Right kidney (tissue), 9 donors: ENCODE measurements around the gene SFXN5.
"Not testable (repeated sequence)": the region's sequence is repeated elsewhere in the genome, so short reads cannot be mapped to it uniquely, and the experiment has no call there.

Source experiments
- DNase-seq: peaks from one replicate; pipeline ENCODE4 v3.0.0-alpha.2; 2016
- long read RNA-seq, 8 donors: transcript quantifications; one replicate each; lab custom pipeline, GENCODE V29; 2026

SFXN5 gene, protein sequence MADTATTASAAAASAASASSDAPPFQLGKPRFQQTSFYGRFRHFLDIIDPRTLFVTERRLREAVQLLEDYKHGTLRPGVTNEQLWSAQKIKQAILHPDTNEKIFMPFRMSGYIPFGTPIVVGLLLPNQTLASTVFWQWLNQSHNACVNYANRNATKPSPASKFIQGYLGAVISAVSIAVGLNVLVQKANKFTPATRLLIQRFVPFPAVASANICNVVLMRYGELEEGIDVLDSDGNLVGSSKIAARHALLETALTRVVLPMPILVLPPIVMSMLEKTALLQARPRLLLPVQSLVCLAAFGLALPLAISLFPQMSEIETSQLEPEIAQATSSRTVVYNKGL
- long read RNA-seq, donor 1, partial matches to known transcripts: 5 of 5 reads
- long read RNA-seq, donor 1, other reads (novel, unspliced or antisense): 0 of 5 reads
- long read RNA-seq, donor 2: 0 reads
- long read RNA-seq, donor 3, full-length matches to known transcripts: 1 of 1 reads
- long read RNA-seq, donor 3, partial matches to known transcripts: 0 of 1 reads
- long read RNA-seq, donor 3, other reads (novel, unspliced or antisense): 0 of 1 reads
- long read RNA-seq, donor 4, full-length matches to known transcripts: 3 of 3 reads
- long read RNA-seq, donor 4, partial matches to known transcripts: 0 of 3 reads
- long read RNA-seq, donor 4, other reads (novel, unspliced or antisense): 0 of 3 reads
- long read RNA-seq, donor 5: 0 reads
- long read RNA-seq, donor 6, full-length matches to known transcripts: 1 of 1 reads
- long read RNA-seq, donor 6, partial matches to known transcripts: 0 of 1 reads
- long read RNA-seq, donor 6, other reads (novel, unspliced or antisense): 0 of 1 reads
- long read RNA-seq, donor 7, full-length matches to known transcripts: 1 of 1 reads
- long read RNA-seq, donor 7, partial matches to known transcripts: 0 of 1 reads
- long read RNA-seq, donor 7, other reads (novel, unspliced or antisense): 0 of 1 reads
- long read RNA-seq, donor 8, full-length matches to known transcripts: 2 of 2 reads
- long read RNA-seq, donor 8, partial matches to known transcripts: 0 of 2 reads
- long read RNA-seq, donor 8, other reads (novel, unspliced or antisense): 0 of 2 reads

DNA sequence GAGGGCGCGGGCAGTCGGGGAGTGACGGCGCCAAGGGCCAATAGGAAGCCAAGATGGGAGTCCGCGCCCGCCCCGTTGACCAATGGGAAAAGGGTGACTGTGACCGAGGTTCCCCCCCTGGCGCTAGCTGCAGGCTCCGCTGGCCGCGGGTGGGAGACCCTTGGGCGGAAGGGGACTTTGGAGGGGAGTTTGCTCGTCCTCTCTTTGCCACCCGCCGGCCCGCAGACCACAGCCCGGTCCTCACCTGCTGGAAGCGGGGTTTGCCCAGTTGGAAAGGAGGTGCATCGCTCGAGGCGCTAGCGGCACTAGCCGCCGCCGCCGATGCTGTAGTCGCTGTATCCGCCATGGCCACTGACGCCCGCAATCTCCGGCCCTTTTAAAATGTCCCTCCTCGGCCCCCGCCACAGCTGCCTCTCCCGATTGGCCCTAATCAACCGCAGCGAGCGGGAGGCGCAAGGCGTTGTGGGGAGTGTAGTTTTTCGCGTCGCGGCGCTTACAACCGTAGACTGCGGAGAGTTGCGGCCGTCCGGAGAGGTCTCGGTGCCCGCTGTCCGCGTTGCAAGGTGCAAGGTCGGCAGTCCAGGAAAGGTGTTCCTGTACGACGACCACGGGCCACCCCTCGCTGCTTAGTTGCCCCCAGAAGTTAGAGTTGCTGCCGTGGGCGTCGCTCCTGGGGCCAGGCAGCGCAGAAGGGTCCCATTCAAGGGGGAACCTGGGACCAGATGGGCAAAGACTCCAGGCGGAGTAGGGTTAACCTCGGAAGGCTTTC lies at the start of gene SFXN5:
TSS of gene SFXN5 (minus strand) at position 353 of the 769 bp plus-strand sequence. CDS start at position 346, 7 bp downstream.
- DNase-seq: peak; percentile 100

DNA sequence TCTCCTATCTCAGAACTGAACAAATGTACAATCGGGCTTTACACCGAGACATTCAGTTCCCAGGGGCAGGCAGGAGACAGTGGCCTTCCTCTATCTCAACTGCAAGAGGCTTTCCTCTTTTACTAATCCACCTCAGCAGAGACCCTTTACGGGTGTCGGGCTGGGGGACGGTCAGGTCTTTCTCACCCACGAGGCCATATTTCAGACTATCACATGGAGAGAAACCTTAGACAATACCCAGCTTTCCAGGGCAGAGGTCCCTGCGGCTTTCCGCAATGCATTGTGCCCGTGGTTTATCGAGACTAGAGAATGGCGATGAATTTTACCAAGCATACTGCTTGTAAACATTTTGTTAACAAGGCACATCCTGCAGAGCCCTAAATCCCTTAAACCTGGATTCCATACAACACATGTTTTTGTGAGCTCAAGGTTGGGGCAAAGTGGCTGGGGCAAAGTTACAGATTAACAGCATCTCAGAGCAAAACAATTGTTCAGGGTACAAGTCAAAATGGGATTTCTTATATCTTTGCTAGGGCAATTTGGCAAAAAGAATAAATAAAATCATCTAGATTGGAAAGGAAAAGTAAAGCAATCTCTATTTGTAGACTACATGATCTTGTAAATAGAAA lies 48.2 kb upstream of the SFXN5 start:
- DNase-seq: not testable (repeated sequence)

DNA sequence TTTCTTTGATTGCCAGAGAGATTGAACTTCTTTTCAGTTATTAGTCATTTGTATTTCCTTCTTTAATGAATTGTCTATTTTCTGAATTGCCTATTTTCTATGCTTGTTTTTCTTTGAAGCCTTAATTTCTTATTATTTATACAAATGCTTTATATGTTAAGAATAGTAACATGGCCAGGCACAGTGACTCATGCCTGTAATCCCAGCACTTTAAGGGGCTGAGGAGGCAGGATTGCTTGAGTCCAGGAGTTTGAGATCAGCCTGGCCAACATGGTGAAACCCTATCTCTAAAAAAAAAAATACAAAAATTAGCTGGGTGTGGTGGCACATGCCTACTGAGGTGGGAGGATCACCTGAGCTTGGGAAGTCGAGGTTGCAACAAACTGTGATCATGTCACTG lies 45.9 kb upstream of the SFXN5 start:
- DNase-seq: no peak

DNA sequence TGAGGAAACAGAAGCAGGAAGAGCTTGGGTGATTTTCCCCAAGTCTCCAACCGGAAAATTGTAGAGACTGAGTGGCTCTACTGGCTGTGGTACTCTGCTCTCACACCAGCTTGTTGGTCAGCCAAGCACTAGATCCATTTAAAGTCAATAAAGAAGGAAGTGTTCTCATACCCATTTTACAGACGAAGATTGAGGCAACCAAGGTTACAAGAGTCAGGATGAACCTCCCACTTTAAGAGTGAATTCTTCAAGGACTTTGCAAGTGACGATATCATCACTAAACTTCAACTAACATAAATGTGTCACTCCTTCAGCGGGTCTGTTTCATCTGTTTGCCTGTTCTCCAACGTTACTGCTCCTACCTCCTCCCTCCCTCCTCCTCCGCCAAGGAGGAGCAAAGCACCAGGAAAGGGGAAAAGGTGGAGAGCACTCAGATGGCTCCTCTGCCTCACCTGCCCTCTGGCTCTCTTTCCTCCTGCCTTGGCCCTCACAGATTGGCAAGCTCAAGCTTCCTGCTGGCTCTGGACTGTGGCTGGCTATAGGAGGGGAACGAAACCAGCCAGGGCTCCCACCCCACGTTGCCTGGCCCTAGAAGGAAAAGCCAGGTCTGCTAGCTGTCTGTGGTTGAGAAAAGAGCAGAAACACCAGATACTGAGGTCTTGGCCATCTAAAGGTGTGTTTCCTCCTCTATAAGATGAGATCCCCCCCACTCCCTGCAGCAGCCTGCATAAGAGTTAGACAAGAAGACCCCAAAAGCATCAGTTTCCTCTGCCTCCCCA lies 44.9 kb upstream of the SFXN5 start:
- DNase-seq: no peak

DNA sequence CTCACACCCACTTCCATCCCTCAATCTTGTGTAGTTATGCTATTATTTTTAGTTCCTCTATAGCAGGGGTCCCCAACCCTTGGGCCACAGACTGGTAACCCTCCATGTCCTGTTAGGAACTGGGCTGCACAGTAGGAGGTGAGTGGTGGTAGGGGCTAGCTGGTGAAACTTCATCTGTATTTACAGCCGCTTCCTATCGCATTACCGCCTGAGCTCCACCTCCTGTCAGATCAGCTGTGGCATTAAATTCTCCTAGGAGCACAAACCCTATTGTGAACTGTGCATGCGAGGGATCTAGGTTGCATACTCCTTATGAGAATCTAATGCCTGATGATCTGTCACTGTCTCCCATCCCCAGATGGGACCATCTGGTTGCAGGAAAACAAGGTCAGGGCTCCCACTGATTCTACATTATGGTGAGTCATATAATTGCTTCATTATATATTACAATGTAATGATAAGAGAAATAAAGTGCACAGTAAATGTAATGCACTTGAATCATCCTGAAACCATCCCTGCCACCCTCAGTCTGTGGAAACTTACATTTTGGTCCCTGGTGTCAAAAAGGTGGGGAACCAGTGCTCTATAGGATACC lies 42.9 kb upstream of the SFXN5 start:
- DNase-seq: no peak

DNA sequence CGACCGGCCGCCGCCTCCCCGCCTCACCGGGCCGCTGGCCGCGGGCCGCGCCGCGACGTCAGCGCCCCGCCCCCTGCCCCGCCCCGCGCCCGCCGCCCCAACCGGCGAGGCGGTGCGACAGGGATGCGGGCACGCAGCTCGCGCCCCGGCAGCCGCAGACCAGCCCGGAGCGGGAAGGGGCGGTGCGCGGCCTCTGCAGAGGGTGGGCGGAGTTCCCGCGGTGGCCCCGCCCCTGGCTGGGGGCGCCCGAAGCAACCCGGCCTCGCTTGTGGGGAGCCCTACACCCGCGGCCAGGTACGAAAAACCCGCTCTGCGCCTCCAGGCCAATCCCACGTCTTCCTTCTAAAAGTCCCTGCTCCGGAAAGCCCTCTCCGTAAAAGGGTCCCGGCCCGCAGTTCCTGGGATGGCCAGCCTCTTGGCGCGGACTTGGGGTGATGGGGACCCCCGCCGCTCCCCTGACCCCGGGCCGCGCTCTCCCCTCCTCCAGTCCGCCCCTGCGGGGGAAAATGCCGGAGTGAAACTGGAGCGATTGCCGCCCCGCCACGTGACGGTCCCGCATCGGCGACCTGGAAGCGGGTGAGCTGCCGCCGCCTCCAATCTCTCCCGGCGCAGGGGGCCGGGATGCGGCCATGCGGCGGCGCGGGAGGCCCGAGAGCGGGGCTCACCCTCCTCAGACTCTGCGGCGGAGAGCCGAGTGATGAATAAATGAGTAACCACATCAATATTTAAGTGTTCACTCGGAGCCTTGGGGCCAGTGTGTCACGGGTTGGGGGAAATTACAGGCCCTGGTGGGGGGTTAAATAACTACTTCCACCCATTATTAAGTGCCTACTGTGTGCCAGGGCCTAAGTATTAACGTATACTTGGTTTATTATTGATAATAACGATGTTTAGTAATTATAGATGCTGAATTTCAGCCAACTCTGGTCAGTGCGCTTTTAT lies 41.7 kb upstream of the SFXN5 start, which contains the start of gene RAB11FIP5:
TSS of gene RAB11FIP5 (minus strand) at position 36 of the 942 bp plus-strand sequence. CDS start 171 bp downstream, outside the sequence.
- peak; percentile 88 for DNase-seq

DNA sequence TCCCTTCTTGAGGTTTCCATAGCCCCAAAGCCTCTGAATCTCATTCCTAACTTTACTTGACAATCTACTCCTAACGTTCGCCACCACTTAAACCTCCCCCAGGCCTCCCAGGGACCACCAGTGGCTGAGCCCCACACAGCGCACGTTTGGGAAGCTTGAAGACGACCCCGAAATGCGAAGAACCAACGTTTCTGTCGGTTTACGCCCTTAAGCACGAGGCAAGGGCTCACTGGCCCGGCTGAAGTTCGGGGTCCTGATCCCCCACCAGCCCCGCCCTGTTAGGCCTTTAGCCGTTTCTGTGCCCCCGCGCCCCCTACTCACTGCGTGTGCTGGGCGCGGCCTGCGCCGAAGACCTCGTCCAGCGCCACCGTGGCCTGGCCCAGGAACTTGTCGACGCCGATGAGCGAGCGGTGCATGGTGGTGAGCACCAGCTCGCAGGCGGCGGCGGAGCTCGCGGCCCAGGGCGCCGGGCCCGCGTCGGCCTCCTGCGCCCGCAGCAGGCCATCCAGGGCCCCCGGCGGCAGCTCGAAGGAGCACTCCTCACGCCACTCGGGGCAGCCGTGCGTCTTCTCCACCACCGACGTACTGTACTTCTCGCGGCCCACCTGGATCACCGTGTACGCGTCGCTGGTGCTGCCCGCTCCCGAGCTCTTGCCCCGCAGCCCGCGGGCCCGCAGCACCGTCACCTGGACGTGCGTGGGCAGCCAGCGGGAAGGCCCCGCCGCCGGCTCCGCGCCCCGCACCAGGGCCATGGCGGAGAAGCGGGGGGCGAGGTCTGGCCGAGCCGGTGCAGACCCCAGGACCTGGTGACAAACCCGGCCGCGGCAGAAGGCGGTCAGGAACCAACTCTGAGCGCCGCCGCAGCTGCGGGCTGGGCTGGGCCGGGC lies 40.8 kb upstream of the SFXN5 start:
- DNase-seq: peak; percentile 86

DNA sequence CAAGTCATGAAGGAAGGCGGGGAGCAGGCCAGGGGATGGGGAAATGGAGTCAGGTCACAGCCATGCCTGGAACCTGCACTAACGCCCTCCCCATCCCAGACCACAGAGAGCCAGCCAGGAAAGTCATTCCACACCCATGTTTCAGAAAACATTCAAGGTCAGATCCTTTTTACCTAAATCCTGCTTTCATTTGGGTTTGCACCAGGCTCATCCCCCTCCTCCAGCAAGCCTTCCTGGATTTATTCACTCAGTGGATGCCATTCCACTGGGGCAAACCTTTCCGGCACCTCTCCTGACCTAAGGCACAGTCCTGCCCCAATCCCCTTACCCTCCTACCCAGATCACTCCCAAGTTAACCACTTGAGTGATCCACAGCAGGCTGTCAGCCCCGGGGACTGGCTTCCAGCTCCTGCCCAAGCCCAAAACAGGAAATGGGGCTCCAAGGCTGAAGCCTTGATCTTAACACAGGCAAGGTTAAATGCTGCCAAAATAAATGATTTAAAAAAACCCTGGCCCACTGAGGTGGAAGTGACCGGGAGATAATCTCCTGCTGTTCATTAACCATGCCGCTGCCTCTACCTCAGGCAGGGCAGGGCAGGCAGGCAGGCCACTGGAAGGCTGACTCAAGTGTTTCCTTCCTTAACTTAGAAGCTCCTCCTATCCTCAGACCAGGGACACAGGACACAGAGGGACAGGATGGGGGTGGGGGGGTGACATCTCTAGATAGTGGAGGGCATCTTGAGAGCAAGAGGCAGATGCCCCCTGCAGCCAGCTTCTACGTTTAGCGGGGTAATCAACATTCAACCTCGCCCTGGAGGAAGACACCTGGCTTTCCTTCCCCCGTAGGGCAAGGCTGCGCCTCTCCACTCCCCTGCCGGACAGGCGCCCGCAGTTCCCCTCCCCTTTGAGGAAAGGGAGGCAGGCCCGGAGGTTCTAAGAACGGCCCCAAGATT lies 39.8 kb upstream of the SFXN5 start:
- DNase-seq: peak; percentile 66

DNA sequence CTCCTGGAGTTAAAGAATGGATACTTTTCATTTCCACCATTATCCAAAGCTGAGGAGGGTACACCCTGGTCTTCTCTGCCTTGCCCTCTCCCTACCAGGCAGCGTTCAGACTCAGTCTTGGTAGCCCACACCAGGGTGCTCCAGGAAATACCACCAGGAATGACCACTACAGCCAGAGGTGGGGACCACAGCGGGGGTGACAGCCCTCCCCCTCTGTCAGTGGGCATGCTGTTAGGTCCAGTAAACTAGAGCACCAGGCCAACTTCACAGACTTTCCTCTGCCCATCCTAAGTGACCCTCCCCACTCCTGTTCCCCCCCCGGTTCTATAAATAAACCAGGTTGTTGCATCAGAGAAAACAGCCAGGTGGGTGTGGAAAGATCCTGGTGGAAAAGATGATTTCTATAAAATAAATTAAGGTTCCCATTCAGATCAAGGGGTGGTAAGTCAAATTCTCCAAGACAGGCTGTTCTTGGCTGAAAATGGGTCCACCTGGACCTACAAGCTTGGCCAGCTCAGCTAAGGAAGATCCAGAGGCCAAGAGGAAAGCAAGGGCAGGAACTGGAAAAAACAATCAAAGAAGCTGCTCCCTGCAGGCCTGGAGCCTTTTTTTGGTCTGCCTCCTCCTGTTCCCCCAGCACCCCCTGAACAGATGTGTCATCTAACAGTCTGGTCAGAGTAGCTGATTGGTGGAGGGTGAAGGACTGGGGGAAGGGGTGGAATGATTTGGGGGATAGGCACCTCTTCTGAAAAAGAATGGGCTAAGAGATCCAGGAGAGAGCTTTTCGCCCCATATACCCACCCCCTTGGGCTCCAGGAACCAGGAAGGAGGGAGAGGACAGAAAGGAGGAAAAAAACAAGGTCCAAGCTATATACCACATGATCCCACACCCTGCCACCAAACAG lies 38.9 kb upstream of the SFXN5 start:
- no peak for DNase-seq

DNA sequence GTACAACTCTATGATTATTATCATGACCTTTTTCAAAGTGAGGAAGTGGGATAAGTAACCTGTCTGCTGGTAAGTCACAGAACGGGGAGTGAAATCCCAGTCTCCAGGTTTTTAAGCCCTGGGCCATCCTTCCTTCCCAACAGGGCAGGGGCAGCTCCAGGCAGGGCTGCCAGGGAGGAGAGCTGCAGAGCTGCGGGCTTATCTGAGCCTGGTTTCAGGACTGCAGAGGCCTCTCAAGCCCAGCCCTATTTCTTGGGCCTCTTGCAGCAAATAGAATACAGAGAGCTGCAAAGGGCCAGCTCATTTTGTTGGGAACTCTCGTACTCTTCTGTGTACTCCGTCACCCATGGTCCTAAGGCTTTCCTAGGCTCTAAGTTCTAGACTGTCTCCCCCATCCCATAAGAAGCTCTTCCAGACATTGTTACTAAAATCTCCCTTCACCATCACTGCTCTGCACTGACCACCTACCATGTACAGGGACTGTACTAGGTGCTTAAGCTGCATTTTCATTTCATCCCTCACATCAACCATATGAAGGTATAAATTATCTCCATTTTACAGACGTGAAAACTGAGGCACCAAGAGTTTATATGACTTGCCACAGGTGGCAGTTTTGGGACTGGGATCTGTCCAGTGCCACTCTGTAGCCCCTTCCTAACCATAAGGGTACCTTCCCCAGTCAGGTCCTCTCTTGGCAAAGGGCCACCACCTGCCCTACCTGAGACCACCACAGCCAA lies 38.1 kb upstream of the SFXN5 start:
- DNase-seq: no peak

DNA sequence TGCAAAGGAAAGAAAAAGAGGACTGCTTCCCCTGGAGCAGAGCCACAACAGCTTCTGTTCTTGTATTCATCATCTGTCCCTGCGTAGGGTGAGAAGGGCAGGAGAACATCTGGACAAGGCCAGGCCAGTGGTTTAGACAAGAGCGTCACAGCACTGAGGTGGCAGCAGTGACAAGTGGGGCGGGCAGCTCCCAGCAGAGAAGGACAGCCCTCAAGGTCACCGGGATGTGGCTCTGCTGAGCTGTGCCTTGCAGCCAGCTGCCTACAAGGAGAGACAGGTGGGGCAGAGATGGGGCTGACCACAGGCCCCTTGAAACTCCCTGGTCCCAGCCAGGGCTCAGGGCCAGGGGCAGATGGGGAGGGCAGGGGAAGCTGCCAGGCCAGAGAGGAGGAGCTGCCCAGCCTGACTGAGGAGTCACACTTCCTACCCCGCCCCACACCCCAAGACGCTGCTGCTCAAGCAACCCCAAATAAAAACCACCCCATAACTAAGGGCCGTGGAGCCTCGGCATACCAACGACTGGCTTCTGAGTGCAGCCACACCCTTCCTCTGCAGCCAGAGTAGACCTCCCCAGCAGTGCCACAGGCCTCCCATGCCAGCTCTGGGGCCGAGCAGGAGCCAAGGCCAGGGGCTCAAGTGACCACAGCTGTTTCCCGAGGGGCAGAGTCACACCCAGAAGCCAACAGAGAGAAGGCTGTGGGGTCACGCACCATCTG lies 35.9 kb upstream of the SFXN5 start:
- no peak for DNase-seq

DNA sequence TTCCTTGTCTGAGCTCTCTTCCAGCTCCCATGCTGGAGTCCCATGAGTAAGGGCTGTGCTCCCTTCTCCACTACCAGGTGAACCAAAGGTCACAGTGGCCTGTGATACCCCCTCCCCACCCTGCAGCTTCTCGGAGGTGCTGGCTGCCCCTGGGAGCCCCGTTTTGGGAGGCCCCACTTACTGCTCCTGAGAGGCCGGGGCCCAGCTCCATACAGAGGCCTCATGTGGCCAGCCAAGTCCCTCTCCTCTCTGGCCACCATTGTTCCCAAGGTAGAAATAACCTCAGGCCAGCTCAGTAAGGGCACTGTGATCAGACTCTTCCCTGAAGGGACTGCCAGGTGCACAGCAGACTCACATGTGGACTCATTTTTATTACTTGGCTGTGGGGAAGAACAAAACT lies 35.3 kb upstream of the SFXN5 start:
- no peak for DNase-seq

DNA sequence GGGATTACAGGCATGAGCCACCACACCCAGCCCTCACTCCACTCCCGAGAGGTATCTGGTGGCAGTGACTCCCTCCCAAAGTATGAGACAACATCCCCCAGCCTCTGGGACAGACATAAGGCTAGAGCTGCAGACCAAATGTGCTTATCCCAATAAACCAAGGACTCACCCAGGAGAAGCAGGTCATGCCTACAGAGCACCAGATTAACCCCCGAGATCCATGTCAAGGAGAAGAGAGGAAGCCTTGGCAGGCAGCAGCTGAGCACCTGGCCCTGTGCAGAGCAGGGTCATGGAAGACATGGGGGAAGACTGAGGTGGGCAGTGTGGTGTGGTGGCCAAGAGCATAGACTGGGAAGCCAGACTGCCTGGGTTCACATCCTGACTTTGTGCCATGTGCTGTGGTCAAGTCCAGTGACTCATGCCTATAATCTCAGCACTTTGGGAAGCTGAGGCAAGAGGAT lies 34.0 kb upstream of the SFXN5 start:
- DNase-seq: no peak

DNA sequence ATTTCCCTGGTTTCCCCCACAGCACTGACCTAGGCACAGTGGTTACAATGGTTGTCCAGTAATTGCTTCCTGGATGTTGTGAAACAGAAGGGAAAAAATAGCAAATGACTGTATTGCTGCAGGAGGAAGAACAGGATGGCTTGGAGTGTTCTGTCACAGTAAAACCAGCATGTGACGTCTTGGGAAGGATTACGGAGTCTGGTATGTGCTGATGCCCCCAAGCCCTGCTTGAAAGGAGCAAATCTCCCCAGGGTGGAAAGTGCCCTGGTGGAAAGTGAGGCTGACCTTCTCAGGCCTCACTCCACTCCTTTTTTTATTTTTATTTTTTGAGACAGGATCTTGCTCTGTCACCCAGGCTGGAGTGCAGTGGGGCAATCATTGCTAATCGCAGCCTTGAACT lies 33.4 kb upstream of the SFXN5 start:
- DNase-seq: no peak
